ENCODE measurements around the gene NADSYN1.

GRCh38 chr11:71507102-71507501, 54.1 kb downstream of the NADSYN1 start:
- TF ChIP-seq EP300 (IDR thresholded peaks at IDR 0.05): no peak
- no peak for TF ChIP-seq CTCF (IDR thresholded peaks at IDR 0.05)
- TF ChIP-seq POLR2A (IDR thresholded peaks at IDR 0.05): no peak

Data from tibial nerve (tissue), 4 donors.